RWPE1 (cell line): Measurements from ENCODE around the gene ARID1B.

ENCODE experiments used
- CTCF ChIA-PET: fragments of 350-600 bp; sonication (Branson Sonifier 250); formaldehyde crosslinking; extraction: SDS; loops from one replicate; lab custom pipeline; 2021; lab: Yijun Ruan, JAX
- POLR2A ChIA-PET: fragments of 400-600 bp; formaldehyde crosslinking; extraction: SDS; loops from one replicate; lab custom pipeline; 2020; ENCODE audit warnings: antibody characterized with exemption; ENCODE audit not compliant: low non-redundant PET; lab: Yijun Ruan, JAX
- DNase-seq: peaks from one replicate; pipeline ENCODE4 v3.0.0; 2012; ENCODE audit warnings: low spot score
- H3K27ac ChIP-seq: fragments of 450-650 bp; 2 replicates; pipeline ENCODE4 v1.5.1; 2017
- CTCF ChIP-seq: fragments of 450-650 bp; conservative IDR thresholded peaks from 2 replicates; pipeline ENCODE4 v1.5.1; 2017; ENCODE audit warnings: low read depth, mild to moderate bottlenecking

The ARID1B gene

GRCh38 chr6:156778454-156779205 is 1.5 kb downstream of the ARID1B start:
- CTCF ChIA-PET = interaction anchor here (1.5 to 1.6 kb wide), 2 partner anchors 165 to 214 kb away, joined by 4 to 5 read pairs; no protein-coding TSS in a partner anchor
- no peak for TF ChIP-seq CTCF
- peak overlapping the region; percentile 97 for H3K27ac ChIP-seq
- POLR2A ChIA-PET = interaction anchor here (0.7 kb wide), 2 partner anchors 177 to 238 kb away, joined by 3 to 4 read pairs; no protein-coding TSS in a partner anchor
- no peak for DNase-seq

- peak overlapping the region; percentile 97 for H3K27ac ChIP-seq
- ChIA-PET POLR2A (interaction anchor here (0.7 kb wide), 1 partner anchor 237 kb away, joined by 3 read pairs; no protein-coding TSS in a partner anchor), CTCF (interaction anchor here (1.5 to 1.6 kb wide), 2 partner anchors 164 to 214 kb away, joined by 4 to 5 read pairs; no protein-coding TSS in a partner anchor)
- no peak for DNase-seq
- no peak for TF ChIP-seq CTCF
Measured at GRCh38 chr6:156779206-156780094, 2.3 kb downstream of the ARID1B start.

- DNase-seq = peak; percentile 85
- POLR2A ChIA-PET = no interaction called here
- no peak for TF ChIP-seq CTCF
- CTCF ChIA-PET = interaction anchor here (1.5 to 1.6 kb wide), 2 partner anchors 163 to 215 kb away, joined by 4 to 5 read pairs; no protein-coding TSS in a partner anchor
- H3K27ac ChIP-seq = peak overlapping the region; percentile 97
Measured at GRCh38 chr6:156780102-156780641, 3.0 kb downstream of the ARID1B start.

- ChIA-PET CTCF (no interaction called here), POLR2A (no interaction called here)
Measured at GRCh38 chr6:156780962-156781853, 4.0 kb downstream of the ARID1B start.

GRCh38 chr6:156781861-156782631 is 4.9 kb downstream of the ARID1B start:
- ChIA-PET CTCF (no interaction called here), POLR2A (no interaction called here)
- no peak overlapping the region for H3K27ac ChIP-seq
- TF ChIP-seq CTCF = no peak
- no peak for DNase-seq

More at GRCh38 chr6:156780962-156781853, 4.0 kb downstream of the ARID1B start:
- no peak for TF ChIP-seq CTCF
- H3K27ac ChIP-seq = no peak overlapping the region
- no peak for DNase-seq
